ENCODE results near the gene ARL15.

- TF ChIP-seq SMC3 (IDR thresholded peaks at IDR 0.05; ENCODE audit: low read depth, low read length) (no peak), MXI1 (IDR thresholded peaks at IDR 0.05; ENCODE audit: low read depth, low read length) (no peak), CTCF (IDR thresholded peaks at IDR 0.05) (no peak), TAF1 (IDR thresholded peaks at IDR 0.05; ENCODE audit: borderline replicate concordance, low read depth, low read length) (no peak), ELF1 (IDR thresholded peaks at IDR 0.05) (no peak), SIN3A (IDR thresholded peaks at IDR 0.05; ENCODE audit: borderline replicate concordance, low read depth, low read length) (no peak), POLR2AphosphoS5 (IDR thresholded peaks at IDR 0.05; ENCODE audit: low read depth, low read length) (no peak), CHD2 (IDR thresholded peaks at IDR 0.05; ENCODE audit: low read length, partially characterized antibody) (no peak), EZH2phosphoT487 (IDR thresholded peaks at IDR 0.05; ENCODE audit: borderline replicate concordance, low read depth) (no peak), RCOR1 (IDR thresholded peaks at IDR 0.05; ENCODE audit: low read length) (no peak)
These were observed 408.0 kb downstream of the ARL15 start for GRCh38 chr5:53902296-53902907.

All from SK-N-SH (cell line).